ENCODE measurements around the gene MATCAP1.

Gene MATCAP1

DNA sequence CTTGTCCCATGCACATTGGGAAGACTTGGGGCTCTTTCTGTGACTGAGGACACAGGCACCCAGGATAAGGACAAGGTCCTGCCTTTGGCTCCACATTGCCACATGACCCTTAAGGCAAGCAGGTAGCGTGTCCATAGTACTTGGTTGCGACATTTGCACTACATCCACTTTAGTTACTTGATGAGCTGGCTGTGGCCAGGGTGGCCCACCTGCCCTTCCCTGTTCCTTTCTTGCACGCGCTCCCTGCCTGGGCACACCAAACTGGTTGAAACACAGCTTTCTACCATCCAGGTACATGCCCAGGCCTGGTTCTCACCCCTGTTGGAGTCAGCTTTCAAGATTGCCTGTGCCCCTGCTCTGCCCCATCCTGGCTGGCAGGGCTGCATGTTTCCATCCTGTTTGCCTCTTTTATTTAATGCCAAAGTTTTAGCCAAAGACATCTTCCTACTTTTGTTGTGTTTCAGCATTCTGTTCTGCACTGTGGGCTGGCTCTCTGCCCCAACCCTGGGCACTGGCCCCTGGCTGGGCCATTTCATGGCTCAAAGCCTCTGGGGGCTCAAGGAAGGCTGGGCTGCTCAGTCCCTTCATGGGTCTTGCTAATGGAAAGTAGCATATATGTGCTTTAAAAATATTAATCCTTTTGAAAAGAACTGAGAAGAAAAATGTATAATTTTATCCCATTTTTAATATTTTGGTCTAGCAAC is 36.2 kb downstream of the MATCAP1 start:
- no peaks in the 10 kb centered on the region; the same call in 1 of the 2 replicates for H3F3A ChIP-seq (ENCODE audit: control insufficient read depth, insufficient read depth)
- H4K20me1 ChIP-seq (ENCODE audit: control insufficient read depth, insufficient read depth, low read depth, low read length), result no peaks in the 10 kb centered on the region; the same call in 1 of the 2 replicates
- TF ChIP-seq EZH2phosphoT487 (IDR thresholded peaks at IDR 0.05; ENCODE audit: borderline replicate concordance, low read length), result no peak
- TF ChIP-seq, protein P1, sequence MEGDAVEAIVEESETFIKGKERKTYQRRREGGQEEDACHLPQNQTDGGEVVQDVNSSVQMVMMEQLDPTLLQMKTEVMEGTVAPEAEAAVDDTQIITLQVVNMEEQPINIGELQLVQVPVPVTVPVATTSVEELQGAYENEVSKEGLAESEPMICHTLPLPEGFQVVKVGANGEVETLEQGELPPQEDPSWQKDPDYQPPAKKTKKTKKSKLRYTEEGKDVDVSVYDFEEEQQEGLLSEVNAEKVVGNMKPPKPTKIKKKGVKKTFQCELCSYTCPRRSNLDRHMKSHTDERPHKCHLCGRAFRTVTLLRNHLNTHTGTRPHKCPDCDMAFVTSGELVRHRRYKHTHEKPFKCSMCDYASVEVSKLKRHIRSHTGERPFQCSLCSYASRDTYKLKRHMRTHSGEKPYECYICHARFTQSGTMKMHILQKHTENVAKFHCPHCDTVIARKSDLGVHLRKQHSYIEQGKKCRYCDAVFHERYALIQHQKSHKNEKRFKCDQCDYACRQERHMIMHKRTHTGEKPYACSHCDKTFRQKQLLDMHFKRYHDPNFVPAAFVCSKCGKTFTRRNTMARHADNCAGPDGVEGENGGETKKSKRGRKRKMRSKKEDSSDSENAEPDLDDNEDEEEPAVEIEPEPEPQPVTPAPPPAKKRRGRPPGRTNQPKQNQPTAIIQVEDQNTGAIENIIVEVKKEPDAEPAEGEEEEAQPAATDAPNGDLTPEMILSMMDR (IDR thresholded peaks at IDR 0.05; ENCODE audit: low read depth, low read length, poor library complexity, severe bottlenecking), result no peak
- H3K4me3 ChIP-seq (ENCODE audit: low read length), result no peak overlapping the region
- H3K9me3 ChIP-seq (ENCODE audit: control insufficient read depth, insufficient read depth, low read length), result no peaks in the 10 kb centered on the region
- H3K27ac ChIP-seq (ENCODE audit: low read depth, low read length), result no peak overlapping the region
- H3K9me2 ChIP-seq (replicated peaks; ENCODE audit: control insufficient read depth, low read length), result no peaks in the 10 kb centered on the region
- peaks cover 38% of the 10 kb centered on the region for H3K36me3 ChIP-seq (ENCODE audit: control insufficient read depth, low read length)
- H3K27me3 ChIP-seq (ENCODE audit: control insufficient read depth, low read length), result peaks cover 13% of the 10 kb centered on the region; the same call in 1 of the 2 replicates
- H3K4me2 ChIP-seq (ENCODE audit: low read length), result no peak overlapping the region
- 0 out of 2 replicates have a peak, but pooled peaks cover 3% of the 10 kb centered on the region for H3K4me1 ChIP-seq (ENCODE audit: control insufficient read depth, low read length)
- H3K79me2 ChIP-seq (ENCODE audit: control insufficient read depth, low read length), result no peaks in the 10 kb centered on the region

DNA sequence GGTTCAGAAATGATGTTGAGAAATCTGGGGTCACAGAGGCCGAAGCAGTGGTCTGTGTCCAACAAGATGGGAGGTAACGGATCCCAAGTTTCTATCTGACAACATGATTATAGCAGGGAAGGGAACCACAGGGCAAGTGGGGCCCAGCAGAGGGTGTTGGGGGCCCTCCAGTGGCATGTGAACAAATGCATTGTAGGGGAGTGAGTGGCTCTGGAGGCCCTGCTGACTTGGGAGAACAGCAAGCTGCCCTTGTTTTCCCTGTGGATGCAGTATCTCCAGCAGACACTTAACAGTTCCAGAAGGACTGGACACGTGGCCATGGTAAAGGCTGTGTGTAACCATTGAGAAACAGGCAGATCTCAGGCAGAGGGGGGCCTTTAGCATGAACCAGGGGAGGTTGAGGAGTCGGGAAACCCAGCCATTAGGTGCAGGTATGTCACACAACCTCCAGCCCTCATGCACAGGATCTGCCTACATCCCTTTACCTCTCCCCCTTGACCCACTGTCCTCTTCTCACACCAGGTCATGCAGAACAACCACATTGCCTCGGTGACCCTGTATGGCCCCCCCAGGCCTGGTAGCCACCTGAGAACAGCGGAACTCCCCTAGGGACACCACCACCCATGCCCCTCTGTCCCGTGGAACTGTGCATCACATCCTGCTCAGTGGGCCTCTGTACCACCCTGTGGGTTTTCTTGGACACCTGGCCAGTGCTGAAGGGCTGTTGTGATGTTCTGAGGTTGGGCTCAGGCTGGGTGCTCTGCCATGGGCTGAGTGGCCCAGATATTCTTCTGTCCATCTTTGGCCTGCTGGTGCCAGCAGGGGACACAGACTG is 37.0 kb downstream of the MATCAP1 start:
- H3K4me1 ChIP-seq (ENCODE audit: control insufficient read depth, low read length), result 0 out of 2 replicates have a peak, but pooled peaks cover 3% of the 10 kb centered on the region
- H3K79me2 ChIP-seq (ENCODE audit: control insufficient read depth, low read length), result no peaks in the 10 kb centered on the region
- peaks cover 46% of the 10 kb centered on the region for H3K36me3 ChIP-seq (ENCODE audit: control insufficient read depth, low read length)
- TF ChIP-seq, protein P1 (IDR thresholded peaks at IDR 0.05; ENCODE audit: low read depth, low read length, poor library complexity, severe bottlenecking), result no peak
- TF ChIP-seq EZH2phosphoT487 (IDR thresholded peaks at IDR 0.05; ENCODE audit: borderline replicate concordance, low read length), result no peak
- H3K27ac ChIP-seq (ENCODE audit: low read depth, low read length), result no peak overlapping the region
- no peaks in the 10 kb centered on the region for H3K9me2 ChIP-seq (replicated peaks; ENCODE audit: control insufficient read depth, low read length)
- H3K4me3 ChIP-seq (ENCODE audit: low read length), result no peak overlapping the region
- H3K9me3 ChIP-seq (ENCODE audit: control insufficient read depth, insufficient read depth, low read length), result no peaks in the 10 kb centered on the region
- peaks cover 11% of the 10 kb centered on the region; the same call in 1 of the 2 replicates for H3K27me3 ChIP-seq (ENCODE audit: control insufficient read depth, low read length)
- no peak overlapping the region for H3K4me2 ChIP-seq (ENCODE audit: low read length)
- H3F3A ChIP-seq (ENCODE audit: control insufficient read depth, insufficient read depth), result no peaks in the 10 kb centered on the region; the same call in 1 of the 2 replicates
- H4K20me1 ChIP-seq (ENCODE audit: control insufficient read depth, insufficient read depth, low read depth, low read length), result no peaks in the 10 kb centered on the region; the same call in 1 of the 2 replicates

DNA sequence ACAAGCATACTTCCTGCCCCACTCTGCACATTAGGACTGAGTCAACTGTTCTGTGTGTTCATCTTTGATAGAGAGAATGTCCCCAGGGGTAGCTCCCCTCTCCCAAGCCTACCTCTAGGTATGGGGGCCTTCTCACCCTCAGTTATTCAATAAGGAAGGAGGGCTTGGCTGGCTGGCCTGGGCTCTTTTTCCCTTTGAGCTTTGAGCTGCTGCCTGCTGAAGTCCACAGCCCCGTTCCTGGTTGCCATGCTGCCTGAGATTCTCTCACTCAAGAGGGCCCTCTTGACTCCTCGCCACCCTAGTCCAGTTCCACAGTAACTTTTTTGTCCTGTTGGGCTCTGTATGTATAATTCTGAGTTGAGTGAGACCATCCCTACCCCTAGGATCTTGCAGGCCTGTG is 38.0 kb downstream of the MATCAP1 start:
- Histone ChIP-seq H3K9me3 (ENCODE audit: control insufficient read depth, insufficient read depth, low read length) (no peaks in the 10 kb centered on the region), H3K4me2 (ENCODE audit: low read length) (no peak overlapping the region), H3K36me3 (ENCODE audit: control insufficient read depth, low read length) (peaks cover 55% of the 10 kb centered on the region), H3K27me3 (ENCODE audit: control insufficient read depth, low read length) (peaks cover under 1% of the 10 kb centered on the region; the same call in 1 of the 2 replicates), H3K27ac (ENCODE audit: low read depth, low read length) (no peak overlapping the region), H3F3A (ENCODE audit: control insufficient read depth, insufficient read depth) (no peaks in the 10 kb centered on the region; the same call in 1 of the 2 replicates), H4K20me1 (ENCODE audit: control insufficient read depth, insufficient read depth, low read depth, low read length) (no peaks in the 10 kb centered on the region), H3K4me1 (ENCODE audit: control insufficient read depth, low read length) (0 out of 2 replicates have a peak, but pooled peaks cover under 1% of the 10 kb centered on the region), H3K4me3 (ENCODE audit: low read length) (no peak overlapping the region), H3K9me2 (replicated peaks; ENCODE audit: control insufficient read depth, low read length) (no peaks in the 10 kb centered on the region), H3K79me2 (ENCODE audit: control insufficient read depth, low read length) (no peaks in the 10 kb centered on the region)
- TF ChIP-seq, protein P1 (IDR thresholded peaks at IDR 0.05; ENCODE audit: low read depth, low read length, poor library complexity, severe bottlenecking), result no peak
- no peak for TF ChIP-seq EZH2phosphoT487 (IDR thresholded peaks at IDR 0.05; ENCODE audit: borderline replicate concordance, low read length)
